KMS-11 (cell line): Measurements from ENCODE around the gene SYTL1.

ENCODE experiments used
- H2AFZ ChIP-seq: fragments of 200-600 bp; sonication (generic); 2 replicates; pipeline ENCODE4 v1.6.1; 2016; ENCODE audit warnings: antibody characterized with exemption, mixed run types, low read depth
- H3K27ac ChIP-seq: fragments of 200-600 bp; sonication (generic); 2 replicates; pipeline ENCODE4 v1.6.1; 2016; ENCODE audit warnings: mild to moderate bottlenecking, mixed run types
- H3K27me3 ChIP-seq: fragments of 200-600 bp; sonication (generic); 2 replicates; pipeline ENCODE4 v1.6.1; 2017; ENCODE audit warnings: mild to moderate bottlenecking, low read depth, mixed run types, moderate library complexity; ENCODE audit not compliant: insufficient read depth
- H3K36me3 ChIP-seq: fragments of 200-600 bp; sonication (generic); 2 replicates; pipeline ENCODE4 v1.6.1; 2017; ENCODE audit warnings: mild to moderate bottlenecking, mixed run types; ENCODE audit not compliant: insufficient read depth
- H3K4me1 ChIP-seq: fragments of 200-600 bp; sonication (generic); 2 replicates; pipeline ENCODE4 v1.6.1; 2016; ENCODE audit warnings: mild to moderate bottlenecking, low read depth, mixed run types; ENCODE audit not compliant: poor library complexity, severe bottlenecking
- H3K4me2 ChIP-seq: fragments of 200-600 bp; sonication (generic); 2 replicates; pipeline ENCODE4 v1.7.0; 2016; ENCODE audit warnings: mild to moderate bottlenecking, mixed run types
- H3K4me3 ChIP-seq: fragments of 200-600 bp; sonication (generic); IDR thresholded peaks from 2 replicates; pipeline ENCODE4 v1.6.1; 2017; ENCODE audit warnings: low read depth, low read length, mixed read lengths; ENCODE audit not compliant: insufficient read depth
- H3K79me2 ChIP-seq: fragments of 200-600 bp; sonication (generic); 2 replicates; pipeline ENCODE4 v1.6.1; 2016; ENCODE audit warnings: low read depth, mixed run types; ENCODE audit not compliant: insufficient read depth
- H3K9ac ChIP-seq: fragments of 200-600 bp; sonication (generic); 2 replicates; pipeline ENCODE4 v1.6.1; 2016; ENCODE audit warnings: mild to moderate bottlenecking, mixed run types
- H4K20me1 ChIP-seq: fragments of 200-600 bp; sonication (generic); 2 replicates; pipeline ENCODE4 v1.6.1; 2016; ENCODE audit warnings: mild to moderate bottlenecking, mixed run types; ENCODE audit not compliant: insufficient read depth
- CTCF ChIP-seq: fragments of 200-600 bp; sonication (generic); conservative IDR thresholded peaks from 2 replicates; pipeline ENCODE4 v1.6.1; 2017; ENCODE audit warnings: low read depth, mild to moderate bottlenecking, antibody characterized with exemption, low read length, moderate library complexity, mixed read lengths

The SYTL1 gene

DNA sequence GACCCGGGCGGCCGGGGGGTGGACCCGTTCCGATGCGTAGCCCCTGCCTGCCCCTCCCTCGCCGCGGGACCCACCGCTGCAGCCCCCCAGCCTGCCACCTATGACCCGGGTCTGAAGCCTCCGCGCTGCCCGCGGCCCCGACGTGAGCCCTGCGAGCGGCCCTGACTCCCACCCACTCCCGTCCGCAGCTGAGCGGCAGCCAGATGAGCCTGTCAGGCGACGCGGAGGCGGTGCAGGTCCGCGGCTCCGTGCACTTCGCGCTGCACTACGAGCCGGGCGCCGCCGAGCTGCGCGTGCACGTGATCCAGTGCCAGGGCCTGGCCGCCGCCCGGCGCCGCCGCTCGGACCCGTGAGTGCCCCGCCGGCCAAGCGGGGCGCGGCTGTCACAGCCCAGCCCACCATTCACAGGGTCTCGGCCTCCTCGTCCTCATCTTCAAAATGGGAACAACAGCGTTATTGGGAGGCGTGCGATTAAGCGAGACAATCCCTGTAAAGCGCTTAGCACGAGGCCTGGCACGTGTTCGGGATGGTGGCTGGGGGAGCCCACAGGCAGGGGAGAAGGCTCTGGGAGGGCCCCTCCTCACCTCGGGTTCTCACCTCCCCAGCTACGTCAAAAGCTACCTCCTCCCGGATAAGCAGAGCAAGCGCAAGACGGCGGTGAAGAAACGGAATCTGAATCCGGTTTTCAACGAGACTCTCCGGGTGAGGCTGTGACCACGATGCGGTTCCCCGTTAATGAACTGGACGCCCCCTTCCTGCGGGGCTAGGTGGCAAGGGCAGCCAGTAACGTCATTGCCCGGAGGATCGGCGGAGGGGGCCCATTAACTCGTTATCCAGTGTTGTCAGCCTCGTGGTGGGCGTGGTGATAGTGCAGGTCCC, 8.2 kb downstream of the SYTL1 start:
- H3K27me3 ChIP-seq: no peaks in the 10 kb centered on the region
- no peaks in the 10 kb centered on the region for H3K4me1 ChIP-seq
- no peak overlapping the region for H3K4me2 ChIP-seq
- no peaks in the 10 kb centered on the region for H4K20me1 ChIP-seq
- TF ChIP-seq CTCF: no peak
- H2AFZ ChIP-seq: no peak overlapping the region
- H3K9ac ChIP-seq: no peak overlapping the region
- no peaks in the 10 kb centered on the region for H3K36me3 ChIP-seq
- H3K79me2 ChIP-seq: no peaks in the 10 kb centered on the region
- no peak overlapping the region for H3K27ac ChIP-seq
- H3K4me3 ChIP-seq: no peak overlapping the region

DNA sequence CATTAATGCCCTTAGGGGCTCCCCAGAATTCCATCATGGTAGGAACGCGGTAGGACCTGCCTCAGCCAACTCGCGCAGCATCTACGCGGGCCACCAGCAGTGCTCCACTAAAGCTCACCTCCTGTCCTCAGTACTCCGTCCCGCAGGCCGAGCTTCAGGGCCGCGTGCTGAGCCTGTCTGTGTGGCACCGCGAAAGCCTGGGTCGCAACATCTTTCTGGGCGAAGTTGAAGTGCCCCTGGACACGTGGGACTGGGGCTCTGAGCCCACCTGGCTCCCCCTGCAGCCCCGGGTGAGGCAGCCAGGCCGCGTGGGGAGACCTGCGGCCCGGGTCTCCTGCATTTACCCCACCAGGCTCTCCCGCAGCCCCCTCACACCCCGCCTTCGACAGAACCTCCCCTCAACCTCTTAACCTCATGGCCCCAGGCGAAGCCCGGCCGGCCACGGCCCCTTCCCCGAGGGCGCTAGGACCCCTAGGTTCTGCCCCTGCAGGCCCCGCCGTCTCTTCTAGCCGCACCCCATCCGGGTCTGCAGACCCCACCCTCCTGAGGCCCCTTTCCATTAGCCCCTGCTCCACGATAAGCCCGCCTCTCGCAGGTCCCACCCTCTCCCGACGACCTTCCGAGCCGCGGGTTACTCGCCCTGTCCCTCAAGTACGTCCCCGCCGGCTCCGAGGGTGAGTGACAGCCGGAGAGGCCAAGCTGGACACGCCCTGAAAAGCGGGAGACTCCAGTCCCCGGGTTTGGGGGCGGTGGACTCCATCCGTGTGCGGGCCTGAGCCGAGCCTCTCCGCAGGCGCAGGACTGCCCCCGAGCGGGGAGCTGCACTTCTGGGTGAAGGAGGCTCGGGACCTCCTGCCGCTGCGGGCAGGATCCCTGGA, 9.1 kb downstream of the SYTL1 start:
- H3K4me1 ChIP-seq: no peaks in the 10 kb centered on the region
- no peak for TF ChIP-seq CTCF
- no peak overlapping the region for H2AFZ ChIP-seq
- no peaks in the 10 kb centered on the region for H3K36me3 ChIP-seq
- H3K9ac ChIP-seq: no peak overlapping the region
- no peak overlapping the region for H3K27ac ChIP-seq
- no peaks in the 10 kb centered on the region for H3K79me2 ChIP-seq
- H3K27me3 ChIP-seq: no peaks in the 10 kb centered on the region
- no peak overlapping the region for H3K4me2 ChIP-seq
- H3K4me3 ChIP-seq: no peak overlapping the region
- no peaks in the 10 kb centered on the region for H4K20me1 ChIP-seq

DNA sequence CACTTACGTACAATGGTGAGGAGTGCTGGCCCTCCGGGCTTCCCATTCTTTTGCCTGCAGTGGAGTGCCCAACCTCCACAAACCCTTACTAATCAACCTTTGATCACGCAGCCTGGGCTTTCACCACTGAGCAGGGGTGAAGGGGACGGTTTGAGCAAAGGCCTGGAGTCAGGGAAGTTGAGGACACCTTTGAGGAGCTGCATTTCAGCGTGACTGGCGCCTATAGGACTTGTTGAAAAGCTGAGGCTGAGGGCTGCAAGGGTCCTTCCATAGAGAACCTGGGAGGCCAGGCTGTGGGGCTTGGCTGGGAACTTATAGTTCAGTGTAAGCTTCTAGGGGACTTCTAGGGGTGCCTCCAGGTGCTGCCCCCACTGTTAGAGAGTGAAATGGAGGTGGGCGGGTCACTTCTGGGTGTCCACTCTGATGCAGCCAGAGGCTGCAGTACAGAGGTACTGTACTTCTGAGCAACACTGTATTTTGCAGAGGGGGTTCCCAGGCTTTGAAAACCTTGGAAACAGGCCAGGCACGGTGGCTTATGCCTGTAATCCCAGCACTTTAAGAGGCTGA, 9.8 kb downstream of the SYTL1 start:
- Histone ChIP-seq H3K36me3 (no peaks in the 10 kb centered on the region), H2AFZ (no peak overlapping the region), H3K4me2 (no peak overlapping the region), H3K4me3 (no peak overlapping the region), H3K79me2 (no peaks in the 10 kb centered on the region), H3K27ac (no peak overlapping the region), H3K4me1 (no peaks in the 10 kb centered on the region), H3K9ac (no peak overlapping the region), H3K27me3 (no peaks in the 10 kb centered on the region), H4K20me1 (no peaks in the 10 kb centered on the region)
- TF ChIP-seq CTCF: no peak

- TF ChIP-seq CTCF: no peak
- H3K4me1 ChIP-seq: peaks cover 7% of the 10 kb centered on the region
- H3K36me3 ChIP-seq: no peaks in the 10 kb centered on the region
- H3K9ac ChIP-seq: no peak overlapping the region
- no peak overlapping the region for H3K4me2 ChIP-seq
- H4K20me1 ChIP-seq: no peaks in the 10 kb centered on the region
- no peak overlapping the region for H3K4me3 ChIP-seq
- no peak overlapping the region for H3K27ac ChIP-seq
- H3K79me2 ChIP-seq: no peaks in the 10 kb centered on the region
- no peaks in the 10 kb centered on the region for H3K27me3 ChIP-seq
- H2AFZ ChIP-seq: no peak overlapping the region
Observed at GRCh38 chr1:27353166-27353565, 11.3 kb downstream of the SYTL1 start.
